Testis (tissue), 2 donors: ENCODE data around the gene SIAH2.

Experiments used
- CTCF ChIP-seq, 3 experiments: fragments of 450-650 bp in 2 of 3; fragments of 200-600 bp in 1 of 3; sonication (generic) in 1 of 3; IDR thresholded peaks; one replicate each; pipeline ENCODE4 v1.5.1; 2016 to 2019; ENCODE audit warnings: antibody characterized with exemption in 3 of 3, mild to moderate bottlenecking in 2 of 3, moderate library complexity in 1 of 3
- POLR2A ChIP-seq: fragments of 450-650 bp; IDR thresholded peaks from one replicate; pipeline ENCODE4 v1.6.1; 2017; ENCODE audit warnings: antibody characterized with exemption, mild to moderate bottlenecking, moderate library complexity

- TF ChIP-seq CTCF (IDR thresholded peaks at IDR 0.05) = no peak
- peak; percentile 91 for TF ChIP-seq POLR2A
Measured at GRCh38 chr3:150762662-150763121, 277 bp downstream of the SIAH2 start.
